Gastrocnemius medialis (tissue), 4 donors: ENCODE data around the gene HDAC4. TPM values are rescaled to one million over a fixed set of nuclear protein-coding genes. Genes with fewer than 3 reads are reported as not detected.

ENCODE experiments used
- ATAC-seq, 2 donors: fragments of 150-250 bp; one replicate each; pipeline ENCODE4 v1.9.1; 2016
- DNase-seq, 2 donors: peaks; one replicate each; pipeline ENCODE4 v3.0.0-alpha.2; 2019
- H3K27ac ChIP-seq, 4 donors: fragments of 200-600 bp; sonication (generic); 1 replicate in 1 of 4; 2 replicates in 3 of 4; pipeline ENCODE4 v1.5.1; 2016 to 2018; ENCODE audit warnings: mild to moderate bottlenecking in 2 of 4, moderate library complexity in 1 of 4
- H3K27me3 ChIP-seq, 3 donors: fragments of 200-600 bp; sonication (generic) in 2 of 3; 1 replicate in 1 of 3; 2 replicates in 2 of 3; pipeline versions ENCODE4 v1.5.1 to v1.6.0; 2016 to 2019; ENCODE audit warnings: mild to moderate bottlenecking in 1 of 3, moderate library complexity in 1 of 3
- H3K36me3 ChIP-seq, 2 donors: fragments of 200-600 bp; sonication (generic) in 1 of 2; one replicate each; pipeline ENCODE4 v1.5.1; 2017 to 2018
- H3K4me1 ChIP-seq, 2 donors: fragments of 200-600 bp; sonication (generic) in 1 of 2; one replicate each; pipeline ENCODE4 v1.5.1; 2016 to 2017; ENCODE audit warnings: mild to moderate bottlenecking in 2 of 2
- H3K4me3 ChIP-seq, 4 donors: fragments of 200-600 bp; sonication (generic) in 3 of 4; 1 replicate in 1 of 4; 2 replicates in 3 of 4; pipeline ENCODE4 v1.5.1; 2016 to 2019; ENCODE audit warnings: mild to moderate bottlenecking in 2 of 4
- H3K9me3 ChIP-seq, 3 donors: fragments of 200-600 bp; sonication (generic) in 2 of 3; 1 replicate in 1 of 3; 2 replicates in 2 of 3; pipeline ENCODE4 v1.5.1; 2016 to 2019
- CTCF ChIP-seq, 5 experiments: fragments of 450-650 bp in 3 of 5; fragments of 200-600 bp in 2 of 5; sonication (generic) in 2 of 5; IDR thresholded peaks in 4 of 5; conservative IDR thresholded peaks in 1 of 5; 1 replicate in 4 of 5; 2 replicates in 1 of 5; pipeline ENCODE4 v1.5.1; 2016 to 2019; ENCODE audit warnings: antibody characterized with exemption in 5 of 5, mild to moderate bottlenecking in 3 of 5, moderate library complexity in 3 of 5
- POLR2A ChIP-seq, 2 donors: fragments of 450-650 bp; IDR thresholded peaks; one replicate each; pipeline ENCODE4 v1.6.1; 2017; ENCODE audit warnings: antibody characterized with exemption in 2 of 2, mild to moderate bottlenecking in 2 of 2, moderate library complexity in 2 of 2
- in situ Hi-C, 4 donors: fragments of 200-750 bp; cut with MboI; loops; one replicate each; pipeline versions ENCODE4 v1.15.0 to v1.8.0; 2017; ENCODE audit warnings: low sequenced_read_pairs in 4 of 4
- intact Hi-C: fragments of 100-400 bp; cut with DNase I; formaldehyde crosslinking; loops from one replicate; pipeline ENCODE4 v1.15.1; 2023; ENCODE audit warnings: low total_unique reads
- total RNA-seq, 4 donors: library from RNA; depleted of rRNA; stranded (reverse); fragments of >200 nt; gene quantifications; one replicate each; pipeline versions ENCODE4 v1.1.0 to v1.2.3, GENCODE V29; 2016

Gene HDAC4
- total RNA-seq, 4 donors from 2014 or later: 23.6 to 257 (median 119) TPM

DNA sequence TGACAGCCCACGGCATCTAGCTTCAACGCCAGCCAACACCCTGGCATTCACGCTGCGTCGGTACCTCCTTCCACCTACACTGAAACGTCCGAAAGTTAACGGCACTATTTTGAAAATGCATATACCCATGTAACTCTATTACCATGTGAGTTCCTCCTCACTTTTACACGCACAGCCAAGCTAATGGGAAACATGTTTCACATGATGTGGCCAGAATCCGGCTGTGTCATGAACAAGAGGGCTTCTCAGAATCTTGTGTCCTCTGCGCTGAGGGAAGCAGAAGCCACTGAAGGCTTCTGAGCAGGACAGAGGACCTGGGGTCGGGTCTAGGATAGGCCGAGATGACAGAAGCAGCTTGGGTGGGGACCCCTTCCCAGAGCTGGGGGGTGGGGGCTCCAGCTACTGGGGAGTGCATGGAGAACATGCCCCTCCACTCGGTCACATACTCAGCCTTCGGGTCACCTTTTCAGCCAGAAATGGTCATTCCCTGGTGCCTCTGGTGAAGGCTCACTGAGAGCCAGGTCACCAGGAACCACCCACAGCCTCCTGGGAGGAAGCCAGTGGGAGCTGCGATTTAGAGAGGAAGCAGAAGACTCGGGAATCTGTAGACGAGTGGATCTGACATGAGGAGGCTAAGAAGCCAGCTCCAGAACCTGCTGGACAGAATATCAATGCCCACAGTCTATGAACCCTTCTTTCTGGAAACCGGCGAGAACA lies 41.5 kb downstream of the HDAC4 start:
- in situ Hi-C loops (no loop called here), intact Hi-C loops (no loop called here)
- ATAC-seq (no peak), DNase-seq (no peak)
- no peak overlapping the region for H3K4me3 ChIP-seq
- no peak overlapping the region for H3K27ac ChIP-seq
- no peaks in the 10 kb centered on the region for H3K9me3 ChIP-seq
- H3K36me3 ChIP-seq: no peaks in the 10 kb centered on the region
- peaks cover 24 to 34% of the 10 kb centered on the region in 2 donors for H3K4me1 ChIP-seq
- TF ChIP-seq POLR2A (IDR thresholded peaks at IDR 0.05) (no peak), CTCF (IDR thresholded peaks at IDR 0.05 in 4 of 5, conservative IDR thresholded peaks at IDR 0.05 in 1 of 5) (no peak)
- H3K27me3 ChIP-seq: no peaks in the 10 kb centered on the region

GRCh38 chr2:239358062-239358754 lies 42.6 kb downstream of the HDAC4 start:
- Histone ChIP-seq H3K4me1 (peaks cover 30 to 34% of the 10 kb centered on the region in 2 donors), H3K27ac (no peak overlapping the region), H3K9me3 (no peaks in the 10 kb centered on the region), H3K27me3 (no peaks in the 10 kb centered on the region), H3K36me3 (no peaks in the 10 kb centered on the region), H3K4me3 (no peak overlapping the region)
- intact Hi-C loops: no loop called here
- no peak for DNase-seq
- in situ Hi-C loops: no loop called here
- TF ChIP-seq POLR2A (IDR thresholded peaks at IDR 0.05): no peak
- no peak for TF ChIP-seq CTCF (IDR thresholded peaks at IDR 0.05 in 4 of 5, conservative IDR thresholded peaks at IDR 0.05 in 1 of 5)
- ATAC-seq: peak in 1 of 2 donors; percentile 16

DNA sequence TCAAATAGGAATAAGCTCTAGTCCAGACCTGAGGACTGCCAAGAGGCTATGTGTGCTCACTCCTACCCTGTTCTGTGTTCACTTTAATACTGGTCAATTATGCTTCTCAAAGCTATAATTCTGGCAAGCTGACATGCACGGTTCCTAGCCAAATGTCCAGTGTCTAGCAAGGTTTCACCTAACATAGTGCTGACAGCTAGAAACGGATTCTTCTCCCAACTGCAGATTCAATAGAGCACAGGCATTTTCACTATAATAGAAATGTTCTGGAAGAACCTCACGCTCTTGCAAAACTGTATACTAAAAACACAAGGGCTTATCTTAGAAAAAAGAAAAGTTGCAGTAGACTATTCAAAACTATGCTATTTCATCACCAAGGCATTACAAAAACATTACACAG lies 45.1 kb downstream of the HDAC4 start:
- ATAC-seq (peak in 1 of 2 donors; percentile 50), DNase-seq (no peak)
- TF ChIP-seq CTCF (IDR thresholded peaks at IDR 0.05 in 4 of 5, conservative IDR thresholded peaks at IDR 0.05 in 1 of 5) (no peak), POLR2A (IDR thresholded peaks at IDR 0.05) (no peak)
- peaks cover 19 to 24% of the 10 kb centered on the region in 2 donors for H3K4me1 ChIP-seq
- no peak overlapping the region for H3K4me3 ChIP-seq
- H3K27me3 ChIP-seq: no peaks in the 10 kb centered on the region
- H3K27ac ChIP-seq: peak overlapping the region; percentile 19 to 72 (median 60)
- peaks cover 0 to 15% of the 10 kb centered on the region in 2 donors for H3K36me3 ChIP-seq
- intact Hi-C loops (no loop called here), in situ Hi-C loops (no loop called here)
- no peaks in the 10 kb centered on the region for H3K9me3 ChIP-seq

- no peak for DNase-seq
- H3K27ac ChIP-seq: peak overlapping the region; percentile 19 to 72 (median 60)
- H3K27me3 ChIP-seq: no peaks in the 10 kb centered on the region
- no peaks in the 10 kb centered on the region for H3K9me3 ChIP-seq
- intact Hi-C loops (no loop called here), in situ Hi-C loops (no loop called here)
- no peak overlapping the region for H3K4me3 ChIP-seq
- peaks cover 0 to 15% of the 10 kb centered on the region in 2 donors for H3K36me3 ChIP-seq
- TF ChIP-seq CTCF (IDR thresholded peaks at IDR 0.05 in 4 of 5, conservative IDR thresholded peaks at IDR 0.05 in 1 of 5) (no peak), POLR2A (IDR thresholded peaks at IDR 0.05) (no peak)
- peak in 1 of 2 donors; percentile 50 for ATAC-seq
- peaks cover 19 to 20% of the 10 kb centered on the region in 2 donors for H3K4me1 ChIP-seq
These were observed 45.7 kb downstream of the HDAC4 start for GRCh38 chr2:239355139-239355538.
